Stimulated activated CD8-positive, alpha-beta memory T cell treated with anti-CD3 and anti-CD28 coated beads, Interleukin-7, amount 100 ng/mL, for 24 hours (primary cell): ENCODE results near the gene WASL.
"Not testable (repeated sequence)": the region's sequence is repeated elsewhere in the genome, so short reads cannot be mapped to it uniquely, and the experiment has no call there.

Source experiments
- DNase-seq: peaks from one replicate; pipeline ENCODE4 v3.0.0-alpha.2; 2020; ENCODE audit warnings: low read depth

Gene WASL

DNA sequence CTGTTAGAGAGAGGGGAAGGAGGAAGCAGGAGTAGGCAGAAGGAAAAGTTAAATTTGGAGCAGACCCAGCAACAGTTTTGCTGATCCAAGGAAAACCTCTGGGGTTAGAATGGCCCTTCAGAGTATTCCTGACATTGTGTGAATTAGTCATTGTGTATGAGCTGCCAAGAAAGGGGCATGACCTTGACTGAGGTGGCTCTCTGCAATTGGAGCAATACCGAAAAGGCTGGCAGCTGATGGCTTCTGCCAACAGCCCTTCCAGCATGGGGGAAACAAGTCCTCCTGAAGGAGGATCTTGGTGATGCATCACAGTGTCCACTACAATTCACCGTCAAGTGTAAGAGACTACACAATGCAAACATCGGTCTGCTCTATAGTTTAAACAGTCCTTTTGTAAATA is 20.6 kb upstream of the WASL start:
- DNase-seq = no peak

DNA sequence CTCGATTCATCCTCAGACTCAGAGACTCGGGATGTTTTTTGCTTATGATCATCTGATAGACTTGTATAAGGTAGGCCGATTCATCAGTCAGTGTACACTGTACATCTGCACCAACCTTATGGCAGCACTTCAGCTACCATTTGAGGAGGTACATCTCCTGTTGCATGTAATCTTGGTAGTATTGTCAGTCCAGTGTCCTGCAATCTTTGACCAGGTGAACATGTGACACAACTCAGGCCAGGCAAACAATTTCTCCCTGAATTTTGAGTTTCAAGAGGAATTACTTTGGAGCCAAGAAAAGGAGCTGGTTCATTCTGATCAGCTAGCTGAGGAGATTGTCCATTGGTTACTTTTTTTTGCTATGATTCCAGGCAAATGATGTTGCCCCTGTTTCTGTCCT is 19.7 kb upstream of the WASL start:
- no peak for DNase-seq

DNA sequence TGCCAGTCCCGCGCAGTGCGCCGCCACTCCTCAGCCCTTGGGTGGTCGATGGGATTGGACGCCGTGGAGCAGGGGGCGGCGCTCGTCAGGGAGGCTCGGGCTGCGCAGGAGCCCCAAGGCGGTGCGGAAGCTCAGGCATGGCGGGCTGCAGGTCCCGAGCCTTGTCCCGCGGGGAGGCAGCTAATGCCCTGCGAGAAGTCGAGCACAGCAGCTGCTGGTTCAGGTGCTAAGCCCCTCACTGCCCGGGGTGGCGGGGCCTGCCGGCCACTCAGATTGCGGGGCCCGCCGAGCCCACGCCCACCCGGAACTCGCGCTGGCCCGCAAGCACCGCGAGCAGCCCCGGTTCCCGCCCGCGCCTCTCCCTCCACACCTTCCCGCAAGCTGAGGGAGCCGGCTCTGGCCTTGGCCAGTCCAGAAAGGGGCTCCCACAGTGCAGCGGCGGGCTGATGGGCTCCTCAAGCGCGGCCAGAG is 14.4 kb upstream of the WASL start:
- DNase-seq = no peak

DNA sequence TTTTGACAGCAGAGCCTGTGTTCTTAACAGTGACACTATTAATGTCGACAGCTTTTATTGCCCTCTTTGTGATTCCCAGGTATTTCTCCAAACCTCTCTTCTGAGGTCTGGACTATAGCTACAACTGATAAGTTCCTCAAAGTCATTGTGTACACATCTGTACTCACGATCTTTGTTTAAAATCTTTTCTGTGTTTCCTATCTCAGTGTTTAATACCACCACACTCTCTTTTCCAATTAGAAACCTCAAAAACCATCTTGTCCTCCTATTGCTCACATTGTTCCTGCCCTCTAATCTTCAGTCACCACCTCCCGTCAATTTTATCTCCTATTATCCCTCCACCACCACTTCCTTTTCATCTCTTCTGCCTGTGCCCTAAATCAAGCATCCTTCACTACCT is 12.9 kb upstream of the WASL start:
- DNase-seq = no peak

DNA sequence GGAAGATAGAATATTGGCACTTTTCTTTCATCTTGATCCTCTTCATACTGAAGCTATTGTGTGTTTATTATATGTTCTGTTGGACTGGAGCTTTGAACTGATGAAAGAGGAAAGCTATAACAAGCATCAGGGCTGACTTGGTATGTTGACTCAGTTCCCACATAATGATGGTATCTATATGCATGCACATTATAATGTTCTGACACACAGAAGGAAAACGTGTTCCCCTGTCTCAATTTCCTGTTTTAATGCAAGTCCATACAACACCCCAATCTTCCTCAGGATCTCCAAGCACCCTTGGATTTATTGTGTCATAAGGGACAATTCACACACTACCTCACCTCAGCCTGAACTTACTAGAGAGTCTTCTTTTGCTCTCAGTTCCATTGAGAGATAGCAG is 8.3 kb upstream of the WASL start:
- no peak for DNase-seq

DNA sequence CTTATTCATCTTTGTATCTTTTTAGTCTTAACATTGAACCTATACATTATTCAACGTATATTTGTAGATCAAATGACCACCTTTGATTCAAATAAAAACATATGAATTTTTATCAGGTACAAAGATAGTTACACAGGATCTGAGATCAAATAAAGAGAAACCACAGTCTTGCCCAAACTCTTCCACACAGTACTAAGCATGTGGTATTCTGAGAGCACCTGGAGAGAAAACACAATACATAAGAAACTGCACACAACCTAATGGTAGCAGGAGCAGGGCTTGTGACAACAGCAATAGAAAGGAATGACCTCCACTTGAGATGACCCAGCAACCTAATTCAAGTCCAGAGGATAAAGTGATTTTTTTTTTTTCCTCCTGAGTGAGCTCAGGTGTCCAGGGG is 6.5 kb upstream of the WASL start:
- no peak for DNase-seq

DNA sequence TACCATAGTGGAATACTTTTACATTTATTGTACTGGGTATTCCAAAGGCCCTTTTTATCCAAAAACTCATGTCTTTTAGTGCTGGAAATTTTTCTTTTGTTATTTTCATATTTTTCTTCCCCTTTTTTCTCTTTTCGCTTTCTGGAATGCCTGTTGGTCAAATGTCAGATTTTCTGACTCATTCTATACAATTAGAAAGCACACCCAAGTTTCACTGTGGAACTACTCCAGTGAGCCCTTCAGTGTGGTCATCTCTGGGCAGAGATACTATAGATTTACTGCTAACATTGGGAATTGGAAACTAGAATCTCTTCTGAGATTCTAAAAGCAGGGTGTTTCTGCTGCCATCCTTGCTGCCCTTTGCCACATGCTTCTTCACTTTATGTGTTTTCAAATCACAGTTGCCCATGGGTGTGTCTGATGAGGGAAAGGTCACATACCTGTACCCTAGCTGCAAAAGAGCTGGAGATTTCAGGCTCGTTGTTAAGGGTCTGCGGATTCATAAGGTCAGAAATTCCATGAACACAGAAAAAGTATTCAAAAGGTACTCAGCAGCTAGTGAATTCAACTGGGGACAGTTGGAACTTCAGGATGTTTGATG is 5.6 kb upstream of the WASL start:
- no peak for DNase-seq

DNA sequence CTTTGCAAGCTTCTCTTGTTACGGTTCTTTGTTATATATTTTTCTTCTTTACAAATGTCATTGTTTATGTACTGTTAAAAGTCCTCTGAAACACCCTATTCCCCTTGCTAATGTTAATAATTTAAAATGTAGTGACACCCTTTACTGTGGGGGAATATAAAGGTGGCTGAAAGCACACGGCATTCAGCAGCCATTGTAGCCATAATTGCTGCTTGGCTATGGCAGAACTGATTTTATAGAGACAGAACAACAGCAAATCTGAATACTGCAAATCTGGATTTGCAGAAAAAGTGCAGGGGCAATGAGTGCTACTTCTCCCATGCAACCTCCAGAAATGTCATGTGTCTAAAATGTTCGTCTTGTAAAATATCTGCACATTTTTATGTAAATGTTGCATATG is 3.7 kb upstream of the WASL start:
- no peak for DNase-seq

DNA sequence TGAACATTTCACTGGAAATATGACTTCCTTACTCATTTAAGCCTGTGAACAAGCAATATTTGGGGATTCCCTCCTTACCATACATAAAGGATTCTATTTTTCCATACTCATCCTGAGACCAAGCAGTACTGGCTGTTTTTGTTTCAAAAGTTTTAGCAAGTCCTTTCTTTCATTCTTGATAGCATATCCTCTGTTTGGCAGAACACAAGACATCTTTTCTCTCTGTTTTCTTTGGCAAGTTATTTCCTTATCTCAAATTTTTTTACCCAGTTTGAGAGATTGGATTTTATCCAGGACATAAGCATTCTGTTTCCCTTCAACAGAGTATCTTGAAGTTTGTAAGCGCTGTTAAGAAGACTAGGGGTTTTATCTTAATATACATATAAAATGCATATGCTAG is 3.0 kb upstream of the WASL start:
- no peak for DNase-seq

DNA sequence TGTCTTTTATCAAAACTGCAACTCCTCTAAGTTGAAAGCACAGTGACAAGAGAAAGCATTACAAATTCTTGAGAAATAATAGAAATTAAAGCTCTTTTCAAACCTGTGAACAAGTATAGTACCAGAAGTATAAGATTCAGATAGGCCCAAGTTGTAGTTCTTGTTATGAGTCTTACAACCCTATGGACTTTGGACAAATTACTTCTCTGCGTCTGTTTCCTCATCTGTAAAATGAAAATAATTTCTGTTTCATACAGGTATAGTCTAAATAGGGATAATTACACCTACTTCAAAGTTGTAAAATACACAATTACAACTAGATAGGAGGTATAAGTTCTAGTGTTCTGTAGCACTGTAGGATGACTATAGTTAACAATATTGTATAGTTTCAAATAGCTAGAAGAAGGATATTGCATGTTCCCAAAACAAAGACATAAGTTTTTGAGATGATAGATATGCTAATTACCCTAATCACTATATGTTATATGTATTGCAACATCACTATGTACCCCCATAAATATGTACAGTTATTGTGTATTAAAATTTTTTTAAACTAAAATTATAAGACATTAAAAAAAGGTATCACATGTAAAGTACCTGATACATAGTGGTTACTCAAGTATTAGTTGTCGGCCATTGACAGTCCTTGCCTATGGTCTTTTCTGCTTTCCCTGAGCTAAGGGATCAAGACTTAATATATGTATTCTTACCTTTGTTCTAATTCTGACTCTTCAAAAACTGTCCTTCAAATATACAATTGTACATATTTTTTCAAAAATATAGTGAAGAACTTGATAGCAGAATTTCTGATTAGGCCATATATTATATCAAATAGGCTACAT is 1.8 kb upstream of the WASL start:
- no peak for DNase-seq

DNA sequence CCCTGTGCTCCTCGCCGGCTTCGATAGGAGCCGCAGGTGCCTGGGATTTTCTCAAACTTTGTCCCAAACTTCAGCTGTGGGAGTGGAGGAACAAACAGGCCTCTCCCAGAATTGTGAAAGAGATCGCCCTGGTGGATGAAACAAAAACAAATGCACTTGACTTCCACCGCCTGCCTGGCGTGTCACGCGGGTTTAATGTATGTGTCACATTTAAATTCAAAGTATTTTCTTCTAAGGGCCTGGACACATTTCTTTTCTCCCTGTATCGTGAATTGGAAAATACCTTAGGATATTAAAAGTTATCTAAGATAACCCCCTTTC is 694 bp upstream of the WASL start:
- DNase-seq = no peak

DNA sequence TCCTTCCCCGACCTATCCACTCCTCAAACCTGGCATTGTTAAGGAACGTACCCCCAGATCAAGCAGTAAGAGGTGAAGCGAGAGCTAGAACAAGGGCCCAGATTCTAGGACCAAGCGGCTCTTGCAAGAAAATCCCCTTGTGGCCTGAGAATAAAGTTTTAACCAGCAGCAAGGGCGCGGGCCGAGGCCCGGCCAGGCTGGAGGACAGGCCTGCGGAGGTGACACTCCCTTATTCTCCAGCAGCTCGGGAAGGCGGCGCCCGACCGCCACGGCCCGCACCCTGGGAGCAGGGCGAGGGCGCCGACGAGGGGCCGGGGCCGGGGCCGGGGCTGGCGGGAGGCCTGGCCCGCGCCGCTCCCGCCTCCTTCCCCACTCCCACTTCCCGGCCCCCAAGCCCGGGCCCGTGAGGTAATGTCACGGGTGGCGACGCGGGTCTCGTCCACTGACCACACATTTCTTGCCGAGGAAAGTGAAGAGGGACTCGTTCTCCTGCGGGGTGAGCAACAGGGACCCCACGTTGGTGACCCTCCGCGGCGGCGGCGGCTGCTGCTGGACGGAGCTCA is 551 bp downstream of the WASL start:
- DNase-seq = no peak

DNA sequence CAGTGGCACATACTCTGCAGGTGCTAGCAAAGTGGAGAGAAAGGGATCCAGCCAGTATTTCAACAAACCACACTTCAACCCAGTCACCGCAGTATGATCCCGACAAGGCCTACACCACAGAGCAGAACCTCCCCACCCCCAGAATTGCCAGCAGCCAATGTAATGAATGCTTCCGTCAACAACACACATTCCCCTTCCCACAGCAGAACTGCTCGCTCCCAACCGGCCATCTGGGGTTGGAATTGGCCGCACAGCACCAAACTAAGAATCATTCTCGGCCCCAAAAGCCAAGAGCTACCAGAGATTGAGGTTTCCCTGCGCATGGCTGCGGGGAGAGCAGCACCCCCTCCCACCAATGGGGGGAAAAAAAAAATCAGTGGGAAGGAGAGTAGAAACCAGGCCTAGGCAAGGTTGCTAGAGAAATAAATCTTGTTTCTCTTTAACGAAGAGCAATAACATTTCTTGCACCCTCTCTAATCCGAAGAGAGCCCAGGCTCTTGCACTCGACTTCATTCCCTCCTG is 1.1 kb downstream of the WASL start:
- DNase-seq = no peak

DNA sequence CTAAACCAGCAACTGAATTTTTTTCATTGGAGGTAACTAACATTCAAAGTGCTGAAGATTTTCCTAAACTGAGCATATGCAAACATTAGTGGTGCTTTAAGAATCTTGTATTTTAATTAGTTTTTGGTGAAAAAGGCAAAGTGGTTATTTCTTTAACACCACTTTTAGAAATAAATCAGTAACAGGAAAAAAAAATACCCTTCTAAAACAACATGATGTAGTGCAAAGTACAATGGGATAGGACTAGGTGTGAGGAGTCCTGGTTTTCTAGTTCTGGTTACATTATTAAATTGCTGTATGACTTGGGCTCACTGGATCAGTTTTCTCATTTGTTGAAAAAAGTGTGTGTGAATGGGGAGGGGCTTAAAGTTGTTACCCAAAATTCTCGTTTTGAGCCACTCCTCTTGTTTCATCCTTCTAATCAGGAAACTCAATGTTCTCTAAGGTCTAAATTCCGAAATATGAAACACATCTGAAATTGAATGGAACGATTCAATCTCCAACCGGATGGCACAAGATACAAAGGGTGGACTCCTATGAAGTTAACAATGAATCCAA is 1.8 kb downstream of the WASL start:
- no peak for DNase-seq

DNA sequence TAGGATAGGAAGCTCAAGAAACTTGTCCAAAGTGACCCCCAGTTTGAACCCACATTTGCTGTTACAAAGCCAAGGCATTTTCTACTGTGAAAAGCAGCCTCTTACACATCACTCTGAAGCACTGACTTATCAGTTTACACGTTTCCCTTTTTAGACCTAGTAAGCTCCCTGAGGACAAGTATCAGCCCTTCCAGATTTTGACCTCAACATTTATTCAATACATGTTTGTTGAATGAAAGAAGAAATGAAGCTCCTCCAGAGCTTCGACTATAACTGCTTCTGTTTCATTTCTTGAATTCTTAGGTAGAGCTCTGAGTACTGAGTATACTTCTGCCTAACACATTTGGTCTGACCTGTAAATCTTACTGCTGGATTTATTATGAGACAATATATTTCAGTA is 2.7 kb downstream of the WASL start:
- no peak for DNase-seq

DNA sequence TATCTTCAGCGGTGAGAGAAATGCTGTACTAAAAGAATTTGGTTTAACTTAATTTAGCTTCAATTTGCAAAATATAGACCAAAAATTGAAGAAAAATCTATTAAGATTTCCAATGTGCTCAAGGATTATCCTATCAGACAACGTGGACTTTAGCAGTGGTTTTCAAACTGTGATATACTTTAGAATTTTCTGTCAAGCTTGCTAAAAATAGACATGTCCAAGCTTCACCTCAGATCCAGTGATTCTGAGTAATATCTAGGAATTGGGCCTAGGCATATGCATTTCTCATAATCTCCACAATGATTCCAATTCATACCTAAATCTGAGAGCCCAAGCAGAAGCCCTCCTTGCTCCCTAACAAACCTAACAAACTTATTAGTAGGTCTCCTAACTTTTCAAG is 3.4 kb downstream of the WASL start:
- no peak for DNase-seq

DNA sequence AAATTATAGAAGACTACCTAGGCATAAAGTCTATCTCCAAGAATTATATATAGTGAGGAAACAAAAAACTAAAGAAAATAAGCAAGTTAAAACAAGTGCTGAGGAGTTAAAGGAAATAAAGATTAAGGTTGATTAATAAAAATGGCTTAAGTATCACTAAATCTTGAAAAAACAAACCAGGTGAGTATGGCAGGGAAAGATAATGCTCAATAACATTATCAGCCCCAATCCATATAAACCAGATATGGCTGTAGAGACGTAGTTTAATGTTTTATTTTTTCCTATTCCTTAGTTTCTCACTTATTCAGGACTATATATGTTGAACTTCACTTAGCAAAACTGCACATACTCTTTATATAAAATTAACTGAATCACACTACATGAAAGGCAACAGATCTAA is 4.4 kb downstream of the WASL start:
- no peak for DNase-seq

DNA sequence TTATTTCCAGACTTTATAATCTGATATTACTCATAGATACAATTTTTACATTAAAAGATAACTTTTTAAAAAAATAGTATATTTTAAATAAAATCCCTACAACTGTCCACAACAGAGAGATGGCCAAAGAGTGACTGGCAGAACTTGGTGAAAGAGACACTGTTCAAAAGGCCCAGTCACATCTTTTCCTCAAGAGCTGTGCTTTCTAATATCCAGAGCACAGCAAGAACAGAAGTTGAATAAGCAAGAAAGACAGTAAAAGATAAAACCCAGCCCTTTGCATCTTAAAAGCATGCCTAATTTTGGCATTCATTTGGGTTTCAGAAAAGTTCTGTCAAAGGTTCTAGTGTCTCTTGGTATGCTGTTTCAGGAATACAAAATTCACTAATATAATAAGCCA is 6.9 kb downstream of the WASL start:
- no peak for DNase-seq

DNA sequence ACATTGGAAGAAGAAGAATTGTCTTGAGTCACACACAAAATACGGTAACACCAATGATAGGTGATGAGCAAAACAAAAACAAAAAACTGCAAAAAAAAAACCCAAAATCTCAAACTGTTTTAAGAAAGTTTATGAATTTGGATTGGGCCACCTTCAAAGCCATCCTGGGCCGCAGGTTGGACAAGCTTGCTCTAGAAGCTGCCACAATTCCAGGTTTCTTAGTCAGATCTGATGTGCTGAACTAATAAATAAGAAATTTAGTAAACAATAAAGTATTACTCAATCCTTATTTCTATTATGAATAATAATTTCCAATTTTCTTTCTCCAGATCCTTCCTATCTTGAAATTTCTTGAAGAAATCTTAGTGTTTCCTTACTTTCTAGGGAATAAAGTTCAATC is 10.0 kb downstream of the WASL start:
- no peak for DNase-seq

DNA sequence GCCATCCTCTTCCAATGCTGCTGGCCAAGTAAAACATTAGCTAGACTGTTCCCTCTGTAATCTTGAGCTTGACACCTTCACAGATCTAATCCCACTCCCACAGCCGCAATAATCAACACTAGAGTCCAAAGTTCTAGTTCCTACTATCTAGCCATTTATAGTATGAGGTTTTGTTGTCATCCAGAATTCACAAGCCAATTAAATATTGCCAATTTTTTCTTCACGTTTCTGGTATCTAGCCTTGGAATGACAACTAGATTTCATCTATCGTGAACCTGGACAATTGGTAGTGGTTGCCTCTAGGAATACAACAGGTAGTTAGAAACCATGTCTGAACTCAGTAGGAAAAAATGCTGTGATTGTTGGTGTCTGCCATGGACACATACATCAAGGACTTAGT is 10.4 kb downstream of the WASL start:
- DNase-seq = no peak

DNA sequence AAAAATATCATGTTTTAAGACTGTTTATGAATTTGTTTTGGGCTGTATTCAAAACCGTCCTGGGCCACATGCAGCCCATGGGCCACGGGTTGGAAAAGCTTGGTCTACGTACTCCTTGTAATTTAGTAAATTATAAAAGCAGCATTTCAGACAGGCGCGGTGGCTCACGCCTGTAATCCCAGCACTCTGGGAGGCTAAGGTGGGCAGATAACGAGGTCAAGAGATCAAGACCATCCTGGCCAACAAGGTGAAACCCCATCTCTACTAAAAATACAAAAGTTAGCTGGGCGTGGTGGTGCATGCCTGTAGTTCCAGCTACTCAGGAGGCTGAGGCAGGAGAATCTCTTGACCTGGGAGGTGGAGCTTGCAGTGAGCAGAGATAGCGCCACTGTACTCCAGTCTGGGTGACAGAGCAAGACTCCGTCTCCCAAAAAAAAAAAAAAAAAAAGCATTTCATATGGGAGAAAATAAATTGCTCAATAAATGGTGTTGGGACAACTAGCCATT is 11.6 kb downstream of the WASL start:
- DNase-seq = not testable (repeated sequence)

DNA sequence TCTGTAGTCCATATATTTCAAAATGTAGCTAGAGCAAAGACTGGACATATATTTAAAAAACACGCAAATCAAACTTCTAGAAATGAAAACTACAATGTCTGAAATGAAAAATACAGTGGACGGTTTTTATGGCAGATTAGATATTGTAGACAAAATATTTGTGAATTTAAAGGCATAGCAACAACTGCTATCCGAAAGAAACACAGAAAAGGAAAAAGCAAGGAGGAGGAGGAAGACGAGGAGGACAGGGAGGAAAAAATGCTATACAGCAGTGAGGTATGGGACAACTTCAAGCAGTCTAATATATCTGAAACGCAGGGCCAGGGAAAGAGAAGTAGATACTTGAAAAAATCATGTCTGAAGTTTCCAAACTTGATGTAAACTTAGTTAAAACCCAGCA is 13.3 kb downstream of the WASL start:
- DNase-seq = no peak

DNA sequence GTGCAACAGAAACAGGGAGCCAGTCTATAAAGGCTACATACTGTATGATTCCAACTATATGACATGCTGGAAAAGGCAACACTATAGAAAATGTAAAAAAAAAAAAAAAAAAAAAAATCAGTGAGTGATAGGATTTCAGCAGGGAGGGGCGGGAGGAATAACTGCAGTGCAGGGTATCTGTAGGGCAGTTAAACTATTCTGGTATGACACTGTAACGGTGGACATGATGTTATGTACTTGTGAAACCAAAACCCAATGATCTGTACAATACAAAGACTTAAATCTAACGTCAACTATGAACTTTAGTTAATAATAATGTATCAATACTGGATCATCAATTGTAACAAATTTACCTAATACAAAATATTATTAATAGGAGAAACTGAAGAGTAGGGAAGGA is 14.3 kb downstream of the WASL start:
- no peak for DNase-seq
